H1 (cell line): ENCODE data around the gene CHD9. TPM values are rescaled to one million over a fixed set of nuclear protein-coding genes. Genes with fewer than 3 reads are reported as not detected.

Source experiments
- CTCF ChIA-PET: fragments of 300-600 bp; sonication (Branson Sonifier 250); formaldehyde crosslinking; loops from one replicate; lab custom pipeline; 2021; ENCODE audit not compliant: partially characterized antibody; lab: Charles Lee
- POLR2A ChIA-PET: fragments of 300-600 bp; sonication (Branson Sonifier 250); formaldehyde crosslinking; loops from one replicate; lab custom pipeline; 2021; ENCODE audit warnings: inconsistent platforms; ENCODE audit not compliant: partially characterized antibody; lab: Charles Lee
- DNase-seq, 2 experiments: peaks; one replicate each; pipeline versions ENCODE4 v3.0.0 to v3.0.0-alpha.2; 2010 to 2022; ENCODE audit warnings: low spot score in 2 of 2, low read depth in 1 of 2, mixed read lengths in 1 of 2
- FAIRE-seq: peaks from 2 replicates; lab custom pipeline; 2011; peaks lifted over from hg19 to GRCh38; lab: Jason Lieb, UNC
- H2AFZ ChIP-seq: 2 replicates; pipeline ENCODE4 v1.8.1; 2012; ENCODE audit warnings: low read length, inconsistent platforms
- H2AK5ac ChIP-seq: 2 replicates; pipeline ENCODE4 v1.6.1; 2013; ENCODE audit warnings: low read depth, low read length
- H2BK120ac ChIP-seq: replicated peaks from 2 replicates; pipeline ENCODE3; 2013; ENCODE audit warnings: low read depth, low read length, inconsistent platforms
- H2BK12ac ChIP-seq: 2 replicates; pipeline ENCODE4 v1.6.1; 2013; ENCODE audit warnings: low read depth, low read length
- H2BK15ac ChIP-seq: 2 replicates; pipeline ENCODE4 v1.6.1; 2013; ENCODE audit warnings: low read length
- H2BK20ac ChIP-seq: 2 replicates; pipeline ENCODE4 v1.6.1; 2013; ENCODE audit warnings: low read length
- H2BK5ac ChIP-seq: 2 replicates; pipeline ENCODE4 v1.6.1; 2013; ENCODE audit warnings: low read depth, low read length
- H3K14ac ChIP-seq: 2 replicates; pipeline ENCODE4 v1.6.1; 2013; ENCODE audit warnings: inconsistent platforms; ENCODE audit not compliant: insufficient read length
- H3K18ac ChIP-seq: 2 replicates; pipeline ENCODE4 v1.6.1; 2013; ENCODE audit warnings: low read length; ENCODE audit errors: extremely low read depth
- H3K23ac ChIP-seq: 2 replicates; pipeline ENCODE4 v1.6.1; 2013; ENCODE audit warnings: inconsistent platforms; ENCODE audit not compliant: insufficient read length
- H3K23me2 ChIP-seq: 2 replicates; pipeline ENCODE4 v1.6.1; 2013; ENCODE audit warnings: low read depth, low read length
- H3K27ac ChIP-seq: 2 replicates; pipeline ENCODE4 v1.6.1; 2011; ENCODE audit warnings: low read depth, low read length, inconsistent platforms
- H3K27me3 ChIP-seq, 4 experiments: replicated peaks in 1 of 4; 1 replicate in 1 of 4; 2 replicates in 3 of 4; pipeline versions ENCODE4 v1.6.1 to v1.8.1; 2011 to 2013; ENCODE audit warnings: low read length in 3 of 4, mild to moderate bottlenecking in 3 of 4, inconsistent platforms in 2 of 4, mixed read lengths in 2 of 4, moderate library complexity in 1 of 4; ENCODE audit not compliant: control insufficient read depth in 3 of 4, insufficient read depth in 3 of 4; ENCODE audit errors: extremely low read depth in 1 of 4
- H3K36me3 ChIP-seq, 4 experiments: 2 replicates each; pipeline versions ENCODE4 v1.6.1 to v1.8.1; 2011 to 2013; ENCODE audit warnings: mild to moderate bottlenecking in 4 of 4, low read length in 3 of 4, moderate library complexity in 2 of 4, control low read depth in 1 of 4, inconsistent platforms in 1 of 4; ENCODE audit not compliant: insufficient read depth in 4 of 4, control insufficient read depth in 2 of 4
- H3K4ac ChIP-seq: replicated peaks from 2 replicates; pipeline ENCODE3; 2013; ENCODE audit warnings: low read length, low read depth, mixed read lengths, inconsistent platforms; ENCODE audit not compliant: insufficient read length
- H3K4me1 ChIP-seq, 4 experiments: replicated peaks in 1 of 4; 1 replicate in 1 of 4; 2 replicates in 3 of 4; pipeline versions ENCODE4 v1.6.1 to v1.8.1; 2011 to 2013; ENCODE audit warnings: low read length in 3 of 4, inconsistent platforms in 2 of 4, mixed read lengths in 1 of 4; ENCODE audit not compliant: insufficient read depth in 4 of 4, control insufficient read depth in 3 of 4
- H3K4me2 ChIP-seq, 2 experiments: 2 replicates each; pipeline versions ENCODE4 v1.6.1 to v1.8.1; 2011 to 2013; ENCODE audit warnings: low read depth in 2 of 2, low read length in 2 of 2, control low read depth in 1 of 2, inconsistent platforms in 1 of 2, mild to moderate bottlenecking in 1 of 2; ENCODE audit not compliant: insufficient read depth in 1 of 2
- H3K4me3 ChIP-seq, 4 experiments: fragments of 200-600, 300-600 bp in 1 of 4; sonication (generic), shearing (Covaris generic), sonication (Bioruptor Twin) in 1 of 4; 2 replicates each; pipeline versions ENCODE4 v1.5.1 to v1.8.1; 2011 to 2016; ENCODE audit warnings: low read length in 4 of 4, low read depth in 3 of 4, control low read depth in 2 of 4, inconsistent platforms in 2 of 4, mild to moderate bottlenecking in 2 of 4, mixed read lengths in 1 of 4, moderate library complexity in 1 of 4; ENCODE audit not compliant: insufficient read depth in 2 of 4; ENCODE audit errors: extremely low read depth in 1 of 4
- H3K56ac ChIP-seq: replicated peaks from 2 replicates; pipeline ENCODE3; 2013; ENCODE audit warnings: low read depth, mild to moderate bottlenecking, mixed read lengths, low read length, inconsistent platforms; ENCODE audit not compliant: insufficient read length
- H3K79me1 ChIP-seq: 2 replicates; pipeline ENCODE4 v1.6.1; 2013; ENCODE audit warnings: low read depth, low read length, control low read depth
- H3K79me2 ChIP-seq, 2 experiments: 2 replicates each; pipeline versions ENCODE4 v1.6.1 to v1.8.1; 2012 to 2013; ENCODE audit warnings: low read length in 2 of 2, mild to moderate bottlenecking in 2 of 2, inconsistent platforms in 1 of 2; ENCODE audit not compliant: insufficient read depth in 2 of 2, control insufficient read depth in 1 of 2
- H3K9ac ChIP-seq, 4 experiments: replicated peaks in 1 of 4; 1 replicate in 1 of 4; 2 replicates in 3 of 4; pipeline versions ENCODE4 v1.6.1 to v1.8.1; 2011 to 2013; ENCODE audit warnings: low read depth in 3 of 4, low read length in 3 of 4, control low read depth in 2 of 4, mild to moderate bottlenecking in 2 of 4, moderate library complexity in 2 of 4, inconsistent platforms in 1 of 4; ENCODE audit errors: extremely low read depth in 1 of 4
- H3K9me3 ChIP-seq, 2 experiments: 2 replicates each; pipeline versions ENCODE4 v1.6.1 to v1.8.1; 2012 to 2013; ENCODE audit warnings: mild to moderate bottlenecking in 2 of 2, moderate library complexity in 2 of 2, control low read depth in 1 of 2, inconsistent platforms in 1 of 2, low read depth in 1 of 2, low read length in 1 of 2, mixed read lengths in 1 of 2; ENCODE audit not compliant: insufficient read depth in 2 of 2
- H4K20me1 ChIP-seq, 2 experiments: replicated peaks in 1 of 2; 2 replicates each; pipeline versions ENCODE3 to v1.8.1; 2011 to 2013; ENCODE audit warnings: inconsistent platforms in 2 of 2, low read length in 2 of 2, mild to moderate bottlenecking in 1 of 2; ENCODE audit not compliant: insufficient read depth in 2 of 2, control insufficient read depth in 1 of 2
- H4K5ac ChIP-seq: 2 replicates; pipeline ENCODE4 v1.6.1; 2013; ENCODE audit warnings: low read length, low read depth, mixed read lengths, inconsistent platforms; ENCODE audit not compliant: insufficient read length
- H4K8ac ChIP-seq: 2 replicates; pipeline ENCODE4 v1.8.0; 2013; ENCODE audit warnings: mild to moderate bottlenecking, moderate library complexity, low read length, inconsistent platforms; ENCODE audit not compliant: insufficient read depth; ENCODE audit errors: extremely low read depth
- H4K91ac ChIP-seq: replicated peaks from 2 replicates; pipeline ENCODE3; 2013; ENCODE audit warnings: low read length, mixed read lengths, inconsistent platforms; ENCODE audit not compliant: insufficient read length
- BCL11A ChIP-seq, 2 experiments: IDR thresholded peaks; one replicate each; pipeline ENCODE4 v1.6.1; 2011; ENCODE audit warnings: low read depth in 2 of 2, low read length in 2 of 2, mild to moderate bottlenecking in 2 of 2
- CHD1 ChIP-seq: IDR thresholded peaks from 2 replicates; pipeline ENCODE4 v1.6.1; 2012; ENCODE audit warnings: low read depth, low read length, improper control_type of control experiment
- CHD2 ChIP-seq: IDR thresholded peaks from 2 replicates; pipeline ENCODE4 v1.6.1; 2012; ENCODE audit warnings: low read length, improper control_type of control experiment
- EZH2 ChIP-seq: fragments of 200-600 bp; sonication (generic); IDR thresholded peaks from 2 replicates; pipeline ENCODE4 v1.7.1; 2012; ENCODE audit warnings: low read depth, mild to moderate bottlenecking, moderate library complexity, low read length, inconsistent platforms; ENCODE audit not compliant: severe bottlenecking
- GABPA ChIP-seq: IDR thresholded peaks from 2 replicates; pipeline ENCODE4 v1.6.1; 2011; ENCODE audit warnings: mild to moderate bottlenecking, low read length, moderate library complexity, borderline replicate concordance; ENCODE audit not compliant: insufficient read depth
- GTF2F1 ChIP-seq: IDR thresholded peaks from 2 replicates; pipeline ENCODE4 v1.6.1; 2012; ENCODE audit warnings: low read depth, low read length, improper control_type of control experiment, borderline replicate concordance
- MAFK ChIP-seq: IDR thresholded peaks from 2 replicates; pipeline ENCODE4 v1.6.1; 2012; ENCODE audit warnings: low read depth, mild to moderate bottlenecking, improper control_type of control experiment, low read length
- SIN3A ChIP-seq, 2 experiments: IDR thresholded peaks in 1 of 2; conservative IDR thresholded peaks in 1 of 2; 2 replicates each; pipeline ENCODE4 v1.6.1; 2011 to 2012; ENCODE audit warnings: low read length in 2 of 2, improper control_type of control experiment in 1 of 2, low read depth in 1 of 2, mild to moderate bottlenecking in 1 of 2
- SIRT6 ChIP-seq: IDR thresholded peaks from one replicate; pipeline ENCODE4 v1.7.1; 2012; ENCODE audit warnings: low read length, inconsistent platforms
- SRF ChIP-seq: IDR thresholded peaks from 2 replicates; pipeline ENCODE4 v1.6.1; 2011; ENCODE audit warnings: mild to moderate bottlenecking, low read depth, low read length, moderate library complexity
- TBP ChIP-seq: IDR thresholded peaks from 2 replicates; pipeline ENCODE4 v1.6.1; 2011; ENCODE audit warnings: low read depth, low read length, improper control_type of control experiment
- WGBS, 2 experiments: shearing (Covaris generic) in 1 of 2; methylation state at CpG; one replicate each; pipeline versions ENCODE4 v1.1.6 to v1.1.7; 2013 to 2015; ENCODE audit warnings: low lambda C conversion rate in 2 of 2, mixed read lengths in 2 of 2, inconsistent platforms in 1 of 2, low coverage in 1 of 2, missing lambda C conversion rate in 1 of 2; ENCODE audit not compliant: insufficient replicate concordance in 2 of 2, insufficient coverage in 1 of 2, insufficient read length in 1 of 2; ENCODE audit errors: extremely low coverage in 1 of 2, missing lambda C conversion rate in 1 of 2; 5-methylcytosine and 5-hydroxymethylcytosine counted together
- polyA plus RNA-seq, 7 experiments: library from polyadenylated mRNA; depleted of rRNA in 3 of 7; stranded (reverse) in 5 of 7; unstranded in 2 of 7; fragments of >200 nt in 5 of 7; fragments of 200-250 nt in 2 of 7; gene quantifications; 1 replicate in 5 of 7; 2 replicates in 1 of 7; 4 replicates in 1 of 7; pipeline versions ENCODE4 v1.2.1 to v1.2.3, GENCODE V29; 2011 to 2013; ENCODE audit warnings: missing spikeins in 2 of 7, mixed read lengths in 2 of 7
- total RNA-seq: library from RNA; stranded (reverse); fragmentation: NEBNext Ultra II Directional; extraction: Animal tissue kit (Norgen Biotek cat#: 25700); gene quantifications from 2 replicates; pipeline ENCODE4 v1.2.1, GENCODE V29; 2021

CHD9 gene
- total and polyA plus RNA-seq, 2 of the 8 experiments (the other 6 are each of a cell fraction or from before 2014, with no cell fraction given) = 9.9 to 32.4 TPM

GRCh38 chr16:53129281-53130158 lies 74.7 kb downstream of the CHD9 start:
- H3K79me1 ChIP-seq = no peaks in the 10 kb centered on the region; the same call in 1 of the 2 replicates
- H3K36me3 ChIP-seq = no peaks in the 10 kb centered on the region
- H3K9me3 ChIP-seq = no peaks in the 10 kb centered on the region
- H2BK20ac ChIP-seq = no peak overlapping the region
- H2BK15ac ChIP-seq = 0 out of 2 replicates have a peak overlapping the region, but pooled peaks have one; percentile 10
- 35% methylated on average over 25 of the region's 25 CpGs; no CpG with 5 or more reads in 1 of the 2 experiments for WGBS, 2 experiments
- no peak overlapping the region for H3K14ac ChIP-seq
- H3K56ac ChIP-seq = no peak overlapping the region
- FAIRE-seq = no peak
- H3K23ac ChIP-seq = no peak overlapping the region
- peaks cover 2 to 6% (median 4%) of the 10 kb centered on the region in 4 experiments; a peak in 2 of 7 replicates for H3K4me1 ChIP-seq
- peak overlapping the region; percentile 74; the same call in 1 of the 2 replicates for H2AFZ ChIP-seq
- peak overlapping the region; percentile 94 to 95 for H3K4me2 ChIP-seq
- H3K9ac ChIP-seq = peak overlapping the region; percentile 65 to 83 (median 74)
- no peak overlapping the region for H2BK5ac ChIP-seq
- peaks cover 10% of the 10 kb centered on the region for H3K23me2 ChIP-seq
- H4K91ac ChIP-seq = no peak overlapping the region
- H4K5ac ChIP-seq = peak overlapping the region; percentile 51
- H3K4me3 ChIP-seq = peak overlapping the region; percentile 68 to 89 (median 76)
- peaks cover 0 to 6% of the 10 kb centered on the region in 2 experiments for H4K20me1 ChIP-seq
- H3K27me3 ChIP-seq = no peaks in the 10 kb centered on the region
- H3K18ac ChIP-seq = peak overlapping the region; percentile 78; the same call in 1 of the 2 replicates
- H2BK12ac ChIP-seq = 0 out of 2 replicates have a peak overlapping the region, but pooled peaks have one; percentile 39
- POLR2A ChIA-PET = interaction anchor here (0.9 to 1.9 kb wide), 5 partner anchors 30 to 86 kb away, joined by 3 to 8 read pairs (median 4); partner anchors contain the start of gene CHD9
- H2BK120ac ChIP-seq = no peak overlapping the region
- H3K27ac ChIP-seq = 0 out of 2 replicates have a peak overlapping the region, but pooled peaks have one; percentile 78
- H4K8ac ChIP-seq = peak overlapping the region; percentile 87; the same call in 1 of the 2 replicates
- peaks cover 0 to 8% of the 10 kb centered on the region in 2 experiments; a peak in 1 of 4 replicates for H3K79me2 ChIP-seq
- no peak overlapping the region for H3K4ac ChIP-seq
- no peak overlapping the region for H2AK5ac ChIP-seq
- no peak for DNase-seq
- CTCF ChIA-PET = interaction anchor here (0.7 to 2.3 kb wide), 15 partner anchors 19 to 77 kb away, joined by 3 to 18 read pairs (median 4); partner anchors contain the start of gene CHD9
- TF ChIP-seq CHD1 (no peak), CHD2 (no peak), GABPA (no peak), SIN3A (conservative IDR thresholded peaks at IDR 0.05 in 1 of 2, IDR thresholded peaks at IDR 0.05 in 1 of 2; ENCODE audit: low read depth in 1 of 2, low read length in 2 of 2) (no peak), SRF (no peak), GTF2F1 (no peak), BCL11A (IDR thresholded peaks at IDR 0.05; ENCODE audit: low read depth in 2 of 2, low read length in 2 of 2) (no peak), EZH2 (no peak), MAFK (no peak), SIRT6 (no peak), TBP (no peak)
